Endothelial cell of umbilical vein (primary cell): Measurements from ENCODE around the gene FMNL1. TPM values are rescaled to one million over a fixed set of nuclear protein-coding genes. Genes with fewer than 3 reads are reported as not detected.

Source experiments
- BruUV-seq: library from RNA; stranded (reverse); fragments of 400-500 nt; replicated peaks from 2 replicates; lab custom pipeline; 2021; lab: Mats Ljungman, UMichigan
- CTCF ChIA-PET: fragments of 300-600, 350-600 bp; sonication (Branson Sonifier 250); formaldehyde crosslinking; loops from one replicate; lab custom pipeline; 2021; ENCODE audit warnings: antibody characterized with exemption, inconsistent platforms; lab: Charles Lee
- POLR2A ChIA-PET: fragments of 300-600, 350-600 bp; sonication (Branson Sonifier 250); formaldehyde crosslinking; loops from one replicate; lab custom pipeline; 2021; ENCODE audit warnings: antibody characterized with exemption, inconsistent platforms; lab: Charles Lee
- DNase-seq: peaks from one replicate; pipeline ENCODE4 v3.0.0-alpha.2; 2011; ENCODE audit warnings: low read depth, low spot score
- FAIRE-seq: peaks from 2 replicates; lab custom pipeline; 2011; peaks lifted over from hg19 to GRCh38; lab: Jason Lieb, UNC
- H2AFZ ChIP-seq: 2 replicates; pipeline ENCODE4 v1.6.0; 2012; ENCODE audit warnings: low read depth, low read length, control low read depth, inconsistent platforms
- H3K27ac ChIP-seq: 2 replicates; pipeline ENCODE4 v1.5.1; 2011; ENCODE audit warnings: low read depth, mild to moderate bottlenecking, control low read depth, low read length, moderate library complexity; ENCODE audit not compliant: insufficient read depth
- H3K27me3 ChIP-seq, 2 experiments: 2 replicates each; pipeline versions ENCODE4 v1.6.0 to v1.6.1; 2011; ENCODE audit warnings: low read length in 2 of 2, mixed read lengths in 1 of 2; ENCODE audit not compliant: control insufficient read depth in 2 of 2, insufficient read depth in 2 of 2
- H3K36me3 ChIP-seq, 2 experiments: 2 replicates in 1 of 2; 3 replicates in 1 of 2; pipeline ENCODE4 v1.5.1; 2011; ENCODE audit warnings: low read length in 2 of 2, mild to moderate bottlenecking in 1 of 2, moderate library complexity in 1 of 2; ENCODE audit not compliant: control insufficient read depth in 2 of 2, insufficient read depth in 2 of 2; ENCODE audit errors: extremely low read depth in 1 of 2
- H3K4me1 ChIP-seq: 3 replicates; pipeline ENCODE4 v1.5.1; 2011; ENCODE audit warnings: mild to moderate bottlenecking, low read length; ENCODE audit not compliant: control insufficient read depth, insufficient read depth; ENCODE audit errors: extremely low read depth
- H3K4me2 ChIP-seq: 2 replicates; pipeline ENCODE4 v1.6.1; 2011; ENCODE audit warnings: low read length, control low read depth, mixed read lengths; ENCODE audit not compliant: insufficient read depth
- H3K4me3 ChIP-seq, 3 experiments: fragments of 200-600 bp in 1 of 3; sonication (generic), shearing (Covaris generic) in 1 of 3; replicated peaks in 1 of 3; 2 replicates each; pipeline ENCODE4 v1.5.1; 2011 to 2016; ENCODE audit warnings: control low read depth in 3 of 3, low read length in 3 of 3, mild to moderate bottlenecking in 2 of 3, inconsistent platforms in 1 of 3, low read depth in 1 of 3, moderate library complexity in 1 of 3; ENCODE audit not compliant: insufficient read depth in 1 of 3
- H3K79me2 ChIP-seq: 2 replicates; pipeline ENCODE4 v1.6.0; 2012; ENCODE audit warnings: low read length, inconsistent platforms; ENCODE audit not compliant: control insufficient read depth, insufficient read depth
- H3K9ac ChIP-seq: replicated peaks from 2 replicates; pipeline ENCODE3; 2011; ENCODE audit warnings: low read length, control low read depth; ENCODE audit not compliant: insufficient read depth; ENCODE audit errors: extremely low read depth
- H3K9me1 ChIP-seq: replicated peaks from 3 replicates; pipeline ENCODE4 v1.6.0; 2011; ENCODE audit warnings: mild to moderate bottlenecking, low read length; ENCODE audit not compliant: control insufficient read depth, insufficient read depth; ENCODE audit errors: extremely low read depth
- H3K9me3 ChIP-seq: replicated peaks from 2 replicates; pipeline ENCODE4 v1.5.1; 2012; ENCODE audit warnings: low read length, inconsistent platforms; ENCODE audit not compliant: control insufficient read depth, insufficient read depth
- H4K20me1 ChIP-seq: replicated peaks from 2 replicates; pipeline ENCODE3; 2011; ENCODE audit warnings: mild to moderate bottlenecking, low read length; ENCODE audit not compliant: control insufficient read depth, insufficient read depth; ENCODE audit errors: extremely low read depth
- EZH2 ChIP-seq: IDR thresholded peaks from 2 replicates; pipeline ENCODE4 v1.6.1; 2012; ENCODE audit warnings: borderline replicate concordance, low read depth, mild to moderate bottlenecking, moderate library complexity, low read length, inconsistent platforms; ENCODE audit not compliant: severe bottlenecking
- FOS ChIP-seq: IDR thresholded peaks from 2 replicates; pipeline ENCODE4 v1.6.1; 2011; ENCODE audit warnings: mild to moderate bottlenecking, low read length, moderate library complexity, borderline replicate concordance; ENCODE audit not compliant: insufficient read depth
- GATA2 ChIP-seq: IDR thresholded peaks from 2 replicates; pipeline ENCODE4 v1.7.0; 2011; ENCODE audit warnings: low read depth, mild to moderate bottlenecking, moderate library complexity, mixed read lengths, low read length; ENCODE audit not compliant: insufficient read length, insufficient read depth
- JUN ChIP-seq: IDR thresholded peaks from 2 replicates; pipeline ENCODE4 v1.6.1; 2011; ENCODE audit warnings: borderline replicate concordance, low read depth; ENCODE audit not compliant: insufficient read length, insufficient read depth
- MYC ChIP-seq: IDR thresholded peaks from one replicate; pipeline ENCODE4 v1.6.1; 2011; ENCODE audit warnings: mild to moderate bottlenecking, low read depth, low read length
- POLR2A ChIP-seq: IDR thresholded peaks from 2 replicates; pipeline ENCODE4 v1.6.1; 2012; ENCODE audit warnings: low read depth, mild to moderate bottlenecking, control low read depth, low read length
- POLR2AphosphoS5 ChIP-seq: IDR thresholded peaks from 2 replicates; pipeline ENCODE4 v1.6.1; 2012; ENCODE audit warnings: low read depth, mild to moderate bottlenecking, control low read depth, low read length, moderate library complexity; ENCODE audit not compliant: insufficient read depth
- dilution Hi-C: fragments of 300-500 bp; cut with MboI; formaldehyde crosslinking; loops from one replicate; pipeline ENCODE4 v1.15.0; 2019; ENCODE audit warnings: low sequenced_read_pairs; ENCODE audit not compliant: extremely low pct_ligation_motif_present
- intact Hi-C: fragments of 100-400 bp; cut with micrococcal nuclease; formaldehyde crosslinking; loops from one replicate; pipeline ENCODE4 v1.10.0; 2022
- polyA plus RNA-seq, 4 experiments: library from polyadenylated mRNA; depleted of rRNA in 3 of 4; stranded (reverse) in 3 of 4; unstranded in 1 of 4; fragments of >200 nt; gene quantifications; 2 replicates each; pipeline versions ENCODE4 v1.2.1 to v1.2.3, GENCODE V29; 2011 to 2012; ENCODE audit warnings: missing spikeins in 1 of 4
- total RNA-seq: library from RNA; stranded (reverse); gene quantifications from 2 replicates; pipeline ENCODE4 v1.2.3, GENCODE V29; 2021
- TF ChIP-seq, protein P1 (sequence below), 2 donors: IDR thresholded peaks; 1 replicate in 1 of 2; 2 replicates in 1 of 2; pipeline ENCODE4 v1.5.1; 2011; ENCODE audit warnings: low read length in 2 of 2, mild to moderate bottlenecking in 2 of 2, moderate library complexity in 2 of 2, control low read depth in 1 of 2, inconsistent platforms in 1 of 2, low read depth in 1 of 2; ENCODE audit not compliant: insufficient read depth in 1 of 2; ENCODE audit errors: extremely low read depth in 1 of 2
- TF ChIP-seq, protein P2 (sequence below): IDR thresholded peaks from 2 replicates; pipeline ENCODE4 v1.6.1; 2011; ENCODE audit not compliant: insufficient read depth, insufficient read length

The FMNL1 gene
- total and polyA plus RNA-seq, 2 donors (not counting 3 experiments of a cell fraction or from before 2014, with no cell fraction given): 0.95 to 1.6 TPM

GRCh38 chr17:45225051-45225700 lies 3.5 kb downstream of the FMNL1 start:
- intact Hi-C loops (no loop called here), dilution Hi-C loops (no loop called here)
- Histone ChIP-seq H3K4me3 (no peak overlapping the region), H3K27me3 (peaks cover 9 to 21% of the 10 kb centered on the region in 2 experiments), H3K4me1 (peaks cover 8% of the 10 kb centered on the region), H3K9me1 (no peaks in the 10 kb centered on the region), H3K4me2 (no peak overlapping the region), H3K27ac (no peak overlapping the region), H3K9me3 (no peaks in the 10 kb centered on the region), H3K79me2 (no peaks in the 10 kb centered on the region), H4K20me1 (no peaks in the 10 kb centered on the region), H3K36me3 (no peaks in the 10 kb centered on the region), H2AFZ (no peak overlapping the region), H3K9ac (no peak overlapping the region)
- ChIA-PET POLR2A (no interaction called here), CTCF (interaction anchor here (1.6 to 2.0 kb wide), 3 partner anchors 10 to 160 kb away, joined by 9 to 13 read pairs (median 10); partner anchors contain the start of gene ACBD4)
- DNase-seq (no peak), FAIRE-seq (no peak)
- BruUV-seq: no TSS peak
- TF ChIP-seq, protein P1, sequence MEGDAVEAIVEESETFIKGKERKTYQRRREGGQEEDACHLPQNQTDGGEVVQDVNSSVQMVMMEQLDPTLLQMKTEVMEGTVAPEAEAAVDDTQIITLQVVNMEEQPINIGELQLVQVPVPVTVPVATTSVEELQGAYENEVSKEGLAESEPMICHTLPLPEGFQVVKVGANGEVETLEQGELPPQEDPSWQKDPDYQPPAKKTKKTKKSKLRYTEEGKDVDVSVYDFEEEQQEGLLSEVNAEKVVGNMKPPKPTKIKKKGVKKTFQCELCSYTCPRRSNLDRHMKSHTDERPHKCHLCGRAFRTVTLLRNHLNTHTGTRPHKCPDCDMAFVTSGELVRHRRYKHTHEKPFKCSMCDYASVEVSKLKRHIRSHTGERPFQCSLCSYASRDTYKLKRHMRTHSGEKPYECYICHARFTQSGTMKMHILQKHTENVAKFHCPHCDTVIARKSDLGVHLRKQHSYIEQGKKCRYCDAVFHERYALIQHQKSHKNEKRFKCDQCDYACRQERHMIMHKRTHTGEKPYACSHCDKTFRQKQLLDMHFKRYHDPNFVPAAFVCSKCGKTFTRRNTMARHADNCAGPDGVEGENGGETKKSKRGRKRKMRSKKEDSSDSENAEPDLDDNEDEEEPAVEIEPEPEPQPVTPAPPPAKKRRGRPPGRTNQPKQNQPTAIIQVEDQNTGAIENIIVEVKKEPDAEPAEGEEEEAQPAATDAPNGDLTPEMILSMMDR (IDR thresholded peaks at IDR 0.05; ENCODE audit: extremely low read depth in 1 of 2, insufficient read depth in 1 of 2, low read depth in 1 of 2, low read length in 2 of 2): no peak
- TF ChIP-seq POLR2A (no peak), EZH2 (no peak)

- Histone ChIP-seq H3K27ac (no peak overlapping the region), H3K9me3 (no peaks in the 10 kb centered on the region), H3K4me1 (peaks cover 8% of the 10 kb centered on the region), H4K20me1 (no peaks in the 10 kb centered on the region), H3K27me3 (peaks cover 9 to 12% of the 10 kb centered on the region in 2 experiments), H3K4me2 (no peak overlapping the region), H3K79me2 (no peaks in the 10 kb centered on the region), H3K36me3 (no peaks in the 10 kb centered on the region), H3K4me3 (no peak overlapping the region), H3K9ac (no peak overlapping the region), H2AFZ (peak overlapping the region; percentile 64), H3K9me1 (no peaks in the 10 kb centered on the region)
- ChIA-PET POLR2A (no interaction called here), CTCF (interaction anchor here (1.6 to 2.0 kb wide), 3 partner anchors 9 to 159 kb away, joined by 9 to 13 read pairs (median 10); partner anchors contain the start of gene ACBD4)
- peak; percentile 55 for DNase-seq
- dilution Hi-C loops: no loop called here
- no peak for FAIRE-seq
- intact Hi-C loops: no loop called here
- BruUV-seq: no TSS peak
- TF ChIP-seq, protein P1 (IDR thresholded peaks at IDR 0.05; ENCODE audit: extremely low read depth in 1 of 2, insufficient read depth in 1 of 2, low read depth in 1 of 2, low read length in 2 of 2): no peak
- TF ChIP-seq EZH2: no peak
- no peak for TF ChIP-seq FOS
- TF ChIP-seq GATA2: no peak
- TF ChIP-seq, protein P2, sequence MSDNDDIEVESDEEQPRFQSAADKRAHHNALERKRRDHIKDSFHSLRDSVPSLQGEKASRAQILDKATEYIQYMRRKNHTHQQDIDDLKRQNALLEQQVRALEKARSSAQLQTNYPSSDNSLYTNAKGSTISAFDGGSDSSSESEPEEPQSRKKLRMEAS: no peak
- TF ChIP-seq MYC: no peak
- no peak for TF ChIP-seq JUN
- no peak for TF ChIP-seq POLR2AphosphoS5
- TF ChIP-seq POLR2A: no peak
These were observed 4.4 kb downstream of the FMNL1 start for GRCh38 chr17:45225964-45226530.
